GM19324 (cell line): ENCODE data around the gene CHST13.

ENCODE experiments used
- ATAC-seq: cut with Tn5 transposase; IDR thresholded peaks from one replicate; pipeline ENCODE4 v1.9.1; 2021; ENCODE audit warnings: mild to moderate bottlenecking, moderate library complexity; ENCODE audit not compliant: unreplicated experiment, low FRiP score

CHST13 gene

GRCh38 chr3:126551839-126552687 lies 28.1 kb downstream of the CHST13 start:
- no peak for ATAC-seq

DNA sequence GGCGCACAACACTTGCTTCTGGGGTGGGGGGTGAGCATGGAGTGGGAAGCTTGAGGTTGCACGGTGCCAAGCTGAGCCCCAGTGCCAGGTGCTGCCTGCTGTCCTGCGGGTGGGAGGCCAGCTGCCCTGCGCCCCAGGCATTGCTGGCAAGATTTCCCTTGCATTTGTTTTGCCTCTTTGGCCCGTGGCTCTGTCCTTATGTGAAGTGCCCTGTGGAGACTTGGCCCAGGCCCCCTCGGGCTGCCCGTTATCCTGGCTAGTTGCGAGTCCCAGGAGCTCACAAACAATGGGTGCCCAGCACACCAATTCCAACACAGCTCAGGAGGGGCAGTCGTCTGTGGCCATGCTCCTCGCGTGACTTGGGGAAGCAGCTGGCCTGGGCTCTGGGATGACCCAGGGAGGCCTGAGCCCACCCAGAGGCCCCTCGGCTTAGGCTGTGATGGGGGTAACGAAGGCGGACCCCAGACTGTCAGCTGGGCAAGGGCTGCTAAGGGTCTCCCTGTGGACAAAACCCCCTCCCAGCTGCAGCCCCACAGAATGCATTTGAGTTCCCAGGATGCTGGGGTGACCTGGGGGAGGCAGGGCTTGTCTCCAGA lies 28.8 kb downstream of the CHST13 start:
- no peak for ATAC-seq

- ATAC-seq, result no peak
Measured at GRCh38 chr3:126553284-126554084, 29.5 kb downstream of the CHST13 start.

DNA sequence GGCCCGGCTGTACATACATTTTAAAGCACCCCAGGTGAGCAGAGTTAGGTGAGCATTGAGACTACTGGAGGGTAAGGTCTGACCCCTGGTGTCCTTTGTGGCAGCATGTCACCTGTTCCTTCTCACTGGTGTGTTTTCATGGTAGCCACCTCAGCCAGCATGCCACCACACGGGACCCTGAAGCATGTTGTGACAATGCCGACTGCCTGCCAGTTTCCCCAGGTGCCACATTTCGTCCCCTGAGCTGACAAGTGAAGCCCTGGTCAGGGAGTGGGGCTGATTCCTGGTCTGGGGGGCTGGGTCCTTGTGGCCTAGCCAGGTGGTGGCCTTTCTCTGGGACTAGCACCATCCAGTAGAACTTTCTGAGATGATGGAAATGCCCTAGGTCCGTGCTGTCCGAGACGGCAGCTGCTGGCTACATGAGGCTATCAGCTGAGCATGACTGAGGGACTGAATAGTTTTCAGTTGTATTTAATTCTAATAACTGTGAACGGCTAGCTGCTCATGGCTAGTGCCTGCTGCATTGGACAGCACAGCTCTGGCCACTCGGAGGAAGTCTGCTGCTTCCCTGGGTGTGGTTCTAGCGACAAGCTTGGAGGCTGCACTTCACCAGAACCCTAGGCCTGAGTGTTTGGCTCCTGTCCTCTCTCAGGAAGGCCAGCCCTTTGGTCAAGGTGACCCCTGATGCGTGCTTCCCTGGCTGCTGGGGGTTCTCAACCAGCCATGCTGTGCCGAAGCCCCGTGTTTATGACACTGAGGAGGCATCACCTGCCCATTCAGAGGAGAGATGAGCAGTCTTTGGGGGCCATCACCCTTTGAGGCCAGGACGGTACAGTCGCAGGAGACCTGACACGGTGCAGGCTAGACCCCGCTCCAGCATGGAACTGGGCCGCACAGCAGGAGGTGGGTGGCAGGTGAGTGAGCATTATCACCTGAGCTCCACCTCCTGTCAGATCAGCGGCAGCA lies 30.9 kb downstream of the CHST13 start:
- no peak for ATAC-seq

GRCh38 chr3:126555795-126556636 lies 32.1 kb downstream of the CHST13 start:
- no peak for ATAC-seq

- no peak for ATAC-seq
Measured at GRCh38 chr3:126556637-126557414, 32.9 kb downstream of the CHST13 start.

GRCh38 chr3:126557415-126557745 lies 33.4 kb downstream of the CHST13 start:
- ATAC-seq, result no peak

DNA sequence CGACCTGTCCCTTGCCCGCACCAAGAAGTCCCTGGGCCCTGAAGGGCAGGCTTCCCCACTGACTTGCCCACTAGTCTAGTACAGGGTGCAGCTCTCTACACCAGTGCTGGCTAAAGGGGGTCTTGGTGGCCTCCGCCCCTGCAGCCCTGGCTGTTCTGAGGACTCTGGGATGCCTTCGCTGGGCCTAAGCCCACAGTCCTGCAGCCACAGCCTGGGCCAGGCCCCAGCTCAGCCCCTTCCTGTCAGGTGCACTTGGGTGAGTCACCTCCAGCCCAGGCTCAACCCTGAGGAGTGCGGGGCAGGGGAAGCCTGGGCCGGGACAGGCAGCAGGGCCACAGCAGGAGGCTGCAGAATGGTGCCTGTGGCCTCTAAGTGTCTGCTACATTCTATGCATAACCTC lies 33.8 kb downstream of the CHST13 start:
- no peak for ATAC-seq

GRCh38 chr3:126558336-126559071 lies 34.5 kb downstream of the CHST13 start, which contains the start of gene C3orf22:
Gene C3orf22, minus strand, starts transcription at chr3:126558932. Its CDS starts 5,542 bp downstream, at chr3:126553390.
- no peak for ATAC-seq

DNA sequence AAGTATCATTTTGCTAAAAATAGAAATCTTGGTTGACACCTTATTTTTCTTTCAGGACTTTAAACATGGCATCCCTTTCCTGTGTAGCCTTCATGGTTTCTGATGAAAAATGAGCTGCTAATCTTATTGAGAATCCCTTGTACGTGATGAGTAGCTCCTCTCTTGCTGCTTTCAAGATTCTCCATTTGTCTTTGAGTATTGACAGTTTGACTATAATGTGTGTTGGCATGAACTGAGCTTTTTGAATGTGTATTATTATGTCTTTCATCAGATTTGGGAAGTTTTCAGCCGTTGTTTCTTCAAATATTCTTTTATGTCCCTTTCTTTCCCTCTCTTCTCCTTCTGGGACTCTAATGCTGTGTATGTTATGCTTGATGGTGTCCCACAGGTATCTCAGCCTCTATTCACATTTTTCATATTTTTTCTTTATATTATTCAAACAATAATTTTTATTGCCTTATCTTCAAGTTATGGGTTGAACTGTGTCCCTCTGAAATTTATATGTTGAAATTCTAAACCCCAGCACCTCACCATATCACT lies 38.9 kb downstream of the CHST13 start:
- ATAC-seq, result no peak

GRCh38 chr3:126567696-126568438 lies 43.9 kb downstream of the CHST13 start:
- no peak for ATAC-seq

DNA sequence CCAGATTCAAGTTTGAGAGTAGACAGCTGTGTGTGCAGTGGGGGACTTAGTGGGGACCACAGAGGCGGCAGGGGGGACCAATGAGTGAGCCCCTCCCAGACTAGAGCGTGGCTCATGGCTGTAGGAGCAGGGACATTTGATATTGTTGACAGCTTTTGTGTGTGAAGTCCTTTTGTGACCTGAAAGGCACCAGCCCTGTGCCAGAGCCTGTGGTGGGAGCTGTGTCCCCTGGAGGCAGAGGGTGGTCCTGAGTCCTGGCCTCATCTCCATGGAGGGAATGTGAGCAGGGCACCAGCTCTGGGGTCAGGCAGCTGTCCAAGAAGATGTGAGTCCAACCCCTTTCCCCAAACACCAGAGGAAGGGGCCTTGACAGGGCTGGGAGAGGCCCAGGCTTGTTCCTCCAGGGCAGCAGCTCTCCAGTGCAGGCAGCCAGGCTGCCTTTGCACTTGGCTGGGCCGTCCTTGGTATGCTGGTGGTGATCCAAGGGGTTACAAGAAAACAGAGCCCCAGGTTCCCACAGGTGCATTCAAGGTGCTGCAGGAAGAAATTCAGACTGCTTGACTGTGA lies 44.9 kb downstream of the CHST13 start:
- ATAC-seq, result no peak

DNA sequence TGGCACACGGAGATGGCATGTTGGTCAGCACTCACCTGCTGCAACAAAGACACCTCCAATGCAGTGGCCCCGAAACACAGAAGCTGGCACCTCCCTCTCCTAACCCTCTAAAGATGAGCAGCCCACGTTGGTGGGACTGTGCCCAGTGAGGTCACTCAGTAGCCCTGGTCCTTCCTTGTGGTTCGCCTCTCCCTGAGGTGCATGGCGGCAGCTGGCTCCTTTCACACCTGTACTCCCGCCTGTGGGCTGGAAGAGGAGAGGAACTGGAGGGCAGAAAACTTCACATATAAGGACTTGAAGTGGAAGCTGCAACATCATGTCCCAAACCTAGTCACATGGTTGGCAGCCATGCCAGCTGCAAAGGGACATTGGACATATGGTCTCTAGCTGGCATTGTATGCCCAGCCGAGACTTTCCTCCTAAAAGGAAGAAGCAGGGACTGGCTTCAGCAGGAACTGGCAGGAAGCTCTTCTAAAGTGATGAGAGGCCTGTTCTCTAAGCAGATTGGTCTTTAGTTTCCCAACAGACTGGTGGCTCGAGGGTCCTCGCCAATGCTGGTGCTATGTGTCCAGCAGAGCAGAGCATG lies 45.5 kb downstream of the CHST13 start:
- no peak for ATAC-seq

DNA sequence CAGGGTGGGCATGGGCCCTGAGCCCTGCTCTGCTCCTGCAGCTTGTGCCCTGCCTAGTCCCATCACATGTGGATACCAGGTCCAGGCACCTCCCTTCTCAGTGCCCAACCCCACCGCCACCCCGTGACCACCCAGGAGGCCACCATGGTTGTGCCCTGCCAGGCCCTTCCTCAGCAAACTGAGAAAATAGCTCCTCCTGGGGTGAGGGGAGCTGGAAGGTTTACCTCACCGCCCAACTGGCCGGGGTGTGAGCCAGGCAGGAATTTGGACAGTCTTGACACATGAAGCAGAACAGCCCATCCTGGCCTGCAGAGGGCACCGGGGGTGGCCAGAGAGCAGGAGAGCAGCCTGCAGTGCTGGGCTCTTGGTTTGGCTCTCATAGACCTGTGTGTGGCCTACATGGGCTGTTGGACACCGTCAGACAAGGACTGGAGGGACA lies 46.2 kb downstream of the CHST13 start:
- ATAC-seq, result no peak

DNA sequence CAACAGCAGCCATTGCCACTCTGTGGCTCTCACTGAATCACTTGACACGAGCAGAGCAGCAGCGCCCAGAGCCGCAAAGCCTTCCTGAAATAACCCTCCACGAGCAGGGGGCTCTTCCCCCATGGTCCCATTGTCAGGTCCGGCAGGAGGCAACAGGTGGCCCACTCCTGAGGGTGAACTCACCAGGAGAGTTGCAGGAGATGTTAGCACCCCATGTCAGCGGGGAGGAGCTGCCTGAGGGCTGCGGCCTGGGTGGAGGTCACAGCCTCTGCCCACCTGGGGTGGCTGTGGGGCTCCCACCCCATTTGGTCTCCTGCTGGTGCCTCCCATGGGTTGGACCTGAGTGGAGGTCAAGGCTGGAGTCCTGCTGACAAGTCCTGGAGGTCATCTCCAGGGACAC lies 47.1 kb downstream of the CHST13 start:
- ATAC-seq, result no peak

DNA sequence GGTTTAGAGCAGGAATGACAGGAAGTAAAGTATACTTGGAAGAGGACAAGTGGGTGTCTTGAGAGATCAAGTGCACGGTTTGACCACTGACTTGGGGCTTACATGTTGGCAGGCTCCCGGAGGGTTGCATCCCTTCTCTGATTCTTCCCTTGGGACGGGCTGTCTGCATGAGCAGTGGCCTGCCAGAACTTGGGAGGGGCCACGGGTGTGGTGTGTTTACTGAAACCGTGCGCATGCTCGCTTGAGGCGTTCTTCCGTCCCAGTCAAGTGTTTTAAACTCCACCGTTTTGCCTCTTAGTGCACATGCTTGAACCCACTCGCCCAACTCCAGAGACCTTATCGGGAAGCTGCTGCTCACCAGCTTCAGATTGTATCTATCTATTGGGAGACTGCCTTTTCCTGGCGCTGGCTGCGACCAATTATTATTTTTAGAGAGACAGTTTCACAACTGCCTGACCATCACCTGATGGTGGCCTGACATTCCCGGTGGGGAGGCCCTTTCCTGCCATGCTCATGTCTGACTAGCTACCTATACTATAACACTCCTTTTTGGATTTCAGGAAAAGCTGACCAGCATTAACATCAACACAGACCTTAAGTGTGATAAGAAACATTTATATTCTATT lies 49.6 kb downstream of the CHST13 start:
- ATAC-seq, result no peak
